Activated CD4-positive, CD25-positive, alpha-beta regulatory T cell treated with anti-CD3 and anti-CD28 coated beads, Interleukin-2, amount 50 U/mL, for 16 hours (primary cell): ENCODE results near the gene CDHR3.

Experiments used
- DNase-seq: peaks from one replicate; pipeline ENCODE4 v3.0.0-alpha.2; 2020; ENCODE audit warnings: low read depth, low spot score

Gene CDHR3

DNA sequence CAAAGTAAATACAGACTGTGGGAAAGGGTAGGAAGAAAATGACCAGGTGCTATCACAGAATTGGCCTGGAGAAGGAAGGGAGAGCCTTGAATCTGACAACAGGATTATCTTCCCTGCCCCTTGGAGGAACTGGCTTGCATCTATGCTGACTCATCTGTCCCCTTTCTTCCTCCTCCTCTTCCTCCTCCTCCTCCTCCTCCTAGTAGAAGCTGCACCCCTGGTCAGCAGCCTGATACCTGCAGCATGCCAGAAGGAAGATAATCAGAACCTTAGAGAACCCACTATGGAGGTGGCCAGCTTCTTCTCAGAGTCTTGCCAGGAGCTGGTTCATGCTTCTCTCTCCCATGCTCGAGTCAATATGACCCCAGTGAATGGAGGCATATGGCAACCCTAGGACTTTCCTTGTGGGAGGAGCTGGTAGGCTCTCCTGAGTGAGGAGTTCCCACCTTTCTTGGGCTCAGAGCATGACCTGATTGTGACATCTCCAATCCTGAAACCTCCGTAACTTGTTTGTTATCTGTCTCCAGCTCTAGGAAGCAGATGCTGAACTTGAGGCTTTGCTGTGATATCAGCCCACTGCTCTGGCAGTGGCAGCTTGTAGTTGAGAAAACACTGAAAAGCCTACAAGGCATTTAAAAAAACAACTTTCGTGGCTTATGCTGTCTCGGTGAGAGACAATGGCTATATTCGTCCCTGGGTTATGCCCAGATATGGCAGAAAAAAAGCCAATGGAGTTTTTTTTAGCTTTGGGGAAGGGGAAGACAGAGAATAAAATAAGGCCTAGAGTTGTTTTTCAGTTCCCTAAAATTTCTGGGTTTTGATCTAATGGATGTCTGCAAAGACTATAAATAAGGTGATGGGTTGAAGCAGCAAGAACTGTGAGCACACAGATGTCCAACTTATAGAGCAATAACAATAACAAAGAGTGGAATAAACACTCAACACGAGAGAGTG lies 60.6 kb downstream of the CDHR3 start:
- DNase-seq = no peak

DNA sequence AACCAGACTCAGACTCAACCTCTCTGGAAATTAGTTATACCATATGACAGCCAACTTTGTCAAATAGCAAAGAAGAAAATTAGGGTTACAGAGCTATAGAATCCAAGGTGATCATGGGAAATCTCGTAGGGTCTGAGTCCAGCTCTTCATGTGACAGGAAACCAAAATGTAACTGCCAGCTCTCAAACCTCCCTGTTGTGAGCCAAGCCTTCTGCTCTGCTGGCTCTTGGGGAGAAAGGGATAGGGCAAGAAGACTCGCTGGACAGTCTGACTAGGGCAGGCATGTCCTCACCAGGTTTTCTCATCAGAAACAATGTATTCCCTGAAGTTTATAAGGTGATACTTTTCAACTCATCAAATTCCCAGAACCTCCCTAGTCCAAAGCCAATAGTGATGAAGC lies 63.0 kb downstream of the CDHR3 start:
- no peak for DNase-seq

- no peak for DNase-seq
Measured at GRCh38 chr7:106029451-106029850, 66.4 kb downstream of the CDHR3 start.

DNA sequence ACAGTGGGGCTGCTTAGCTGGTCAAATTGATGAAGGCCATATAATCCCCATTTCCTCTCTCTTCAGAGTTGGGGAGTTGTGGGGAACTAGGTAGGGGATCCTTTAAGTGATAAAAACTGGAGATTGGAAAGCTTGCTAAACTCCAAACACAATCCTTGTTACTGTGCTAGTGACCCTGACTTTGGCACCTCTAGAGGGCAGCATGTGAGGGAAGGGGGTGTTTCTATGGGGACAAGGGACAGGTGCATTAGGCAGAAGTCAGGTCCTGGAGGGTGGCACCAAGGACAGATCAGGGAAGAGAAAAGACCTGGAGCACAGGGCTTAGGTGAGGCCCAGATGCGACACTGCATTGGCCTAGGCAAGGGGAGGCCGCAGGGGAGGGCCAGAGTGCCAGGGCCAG lies 66.9 kb downstream of the CDHR3 start:
- DNase-seq = no peak

DNA sequence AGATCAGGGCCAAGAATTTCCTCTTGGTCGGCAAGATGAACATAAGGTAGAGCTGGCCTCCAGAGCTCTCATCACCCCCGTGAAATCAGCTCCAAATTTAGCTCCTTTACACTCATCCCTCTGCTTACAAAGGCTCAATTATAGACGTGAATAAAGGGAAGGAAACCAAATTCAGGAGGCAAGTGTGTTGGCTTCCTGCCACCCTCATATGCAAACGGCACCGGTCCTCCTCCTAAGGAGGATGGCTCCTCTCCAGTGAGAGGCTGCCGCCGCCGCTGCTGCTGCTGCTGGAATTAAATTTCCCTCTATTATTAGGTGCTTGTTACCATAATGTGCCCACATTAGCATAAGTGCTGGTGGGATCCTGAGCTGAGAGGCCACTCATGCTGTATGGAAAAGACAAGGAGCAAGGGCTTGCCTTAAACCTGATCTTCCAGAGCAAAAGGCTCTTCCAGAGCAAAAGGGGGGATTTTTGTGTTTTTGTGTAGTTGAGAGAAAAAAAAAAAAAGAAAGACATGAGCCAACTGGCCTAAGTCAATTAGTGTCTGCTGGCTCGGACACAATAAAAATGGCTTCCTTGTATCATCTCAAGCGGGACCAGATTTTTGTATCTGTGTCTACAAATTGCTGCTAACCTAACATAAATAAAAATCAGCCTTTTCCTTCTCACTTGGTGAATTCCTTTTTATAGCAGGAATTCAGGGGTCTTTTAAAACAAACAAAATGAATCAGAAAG lies 68.4 kb downstream of the CDHR3 start:
- no peak for DNase-seq

DNA sequence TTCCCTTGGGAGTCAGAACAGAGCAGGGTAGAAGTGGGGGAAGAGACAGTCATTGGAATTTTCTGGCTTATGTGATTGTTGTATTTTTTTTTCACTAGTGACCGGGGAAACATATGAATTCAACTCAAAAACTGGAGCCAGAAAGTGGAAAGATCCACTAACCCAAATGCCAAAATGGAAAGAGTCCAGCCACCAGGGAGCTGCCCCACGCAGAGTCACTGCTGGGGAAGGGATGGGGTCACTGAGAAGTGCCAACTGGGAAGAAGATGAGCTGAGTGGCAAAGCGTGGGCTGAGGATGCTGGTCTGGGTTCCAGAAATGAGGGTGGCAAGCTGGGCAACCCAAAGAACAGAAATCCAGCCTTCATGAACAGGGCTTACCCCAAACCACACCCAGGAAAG lies 69.2 kb downstream of the CDHR3 start:
- no peak for DNase-seq

DNA sequence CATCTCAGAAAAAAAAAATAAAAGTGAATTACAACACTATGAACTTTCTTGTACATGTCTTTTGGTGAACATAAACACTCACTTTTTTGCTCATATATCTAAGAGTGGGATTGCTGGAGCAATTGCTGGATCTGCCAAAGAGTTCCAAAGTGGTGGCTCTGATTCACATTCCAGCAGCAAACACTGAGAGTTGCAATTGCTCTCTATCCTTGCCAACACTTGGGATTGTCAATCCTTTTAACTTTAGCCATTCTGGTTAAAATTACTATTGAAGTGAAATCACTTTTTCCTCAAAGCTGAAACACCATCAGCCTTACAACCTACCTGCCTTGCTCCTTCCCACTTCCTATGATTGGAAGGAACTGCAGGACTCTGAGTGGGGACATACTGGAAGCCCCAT lies 70.7 kb downstream of the CDHR3 start:
- no peak for DNase-seq

- no peak for DNase-seq
Measured at GRCh38 chr7:106034383-106034782, 71.3 kb downstream of the CDHR3 start.

DNA sequence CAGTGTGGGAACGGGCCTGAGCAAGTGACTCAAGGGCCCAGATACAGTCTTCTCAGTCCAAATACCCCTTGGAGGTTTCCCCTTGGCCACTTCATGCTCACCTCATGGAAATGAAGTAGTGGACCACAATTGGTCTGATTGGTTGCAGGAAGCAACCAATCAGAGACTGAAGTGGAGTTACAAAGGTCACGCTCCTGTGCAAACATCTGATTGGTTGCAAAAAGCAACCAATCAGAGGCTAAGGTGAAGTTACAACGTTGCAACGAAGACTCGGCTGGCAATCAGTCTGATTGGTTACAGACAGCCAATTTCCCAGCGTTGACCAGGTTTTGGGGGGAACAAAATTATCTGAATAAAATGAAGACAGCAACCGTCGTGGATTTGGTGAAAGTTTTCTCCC lies 72.5 kb downstream of the CDHR3 start:
- no peak for DNase-seq

DNA sequence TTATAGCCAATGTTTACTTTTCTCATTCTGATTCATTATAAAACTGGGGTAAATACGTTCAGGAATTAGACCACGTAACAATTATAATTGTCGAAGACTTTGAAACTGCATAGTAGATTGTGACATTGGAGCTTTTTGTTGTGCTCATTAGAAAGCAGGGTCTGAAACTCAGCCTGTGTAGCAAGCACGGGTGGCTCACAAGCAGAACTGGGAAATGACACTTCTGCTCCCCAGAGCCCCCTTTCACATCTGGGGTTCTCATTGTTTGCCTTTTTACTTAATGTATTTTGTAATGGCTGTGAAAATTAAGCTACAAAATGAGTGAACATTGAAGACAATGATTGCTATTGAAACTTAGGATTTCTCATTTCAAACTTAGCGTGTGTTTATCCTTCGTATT lies 72.9 kb downstream of the CDHR3 start:
- no peak for DNase-seq

DNA sequence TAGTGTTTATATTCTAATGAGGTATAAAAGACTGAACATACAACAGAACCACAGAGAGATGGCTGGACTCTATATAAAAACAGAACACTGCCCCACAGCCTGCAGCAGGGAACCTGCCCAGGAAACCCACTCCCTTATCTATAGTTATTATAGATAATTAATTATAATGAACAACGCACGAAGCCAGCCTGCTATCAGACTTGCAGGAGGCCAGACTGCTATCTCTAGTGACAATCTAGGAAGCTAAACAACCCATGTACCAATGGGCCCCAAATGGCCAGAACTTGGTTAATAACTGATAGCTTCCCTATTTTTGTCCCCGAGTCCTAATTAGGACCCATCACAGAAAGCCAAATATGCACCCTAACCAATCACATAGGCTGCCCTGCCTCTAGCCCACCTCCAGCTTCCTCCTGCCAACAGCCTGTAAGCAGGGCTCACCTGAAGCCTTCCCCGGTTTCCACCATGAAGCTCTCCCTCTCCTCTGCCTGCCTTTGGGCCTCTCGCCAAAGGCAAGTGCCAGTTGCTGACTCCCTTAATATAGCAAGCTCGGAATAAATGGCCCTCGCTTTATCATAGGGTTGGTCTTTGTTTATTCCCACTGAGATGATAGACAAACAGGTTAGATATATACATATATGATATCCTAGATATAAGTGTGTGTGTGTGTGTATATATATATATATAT lies 74.6 kb downstream of the CDHR3 start:
- no peak for DNase-seq

DNA sequence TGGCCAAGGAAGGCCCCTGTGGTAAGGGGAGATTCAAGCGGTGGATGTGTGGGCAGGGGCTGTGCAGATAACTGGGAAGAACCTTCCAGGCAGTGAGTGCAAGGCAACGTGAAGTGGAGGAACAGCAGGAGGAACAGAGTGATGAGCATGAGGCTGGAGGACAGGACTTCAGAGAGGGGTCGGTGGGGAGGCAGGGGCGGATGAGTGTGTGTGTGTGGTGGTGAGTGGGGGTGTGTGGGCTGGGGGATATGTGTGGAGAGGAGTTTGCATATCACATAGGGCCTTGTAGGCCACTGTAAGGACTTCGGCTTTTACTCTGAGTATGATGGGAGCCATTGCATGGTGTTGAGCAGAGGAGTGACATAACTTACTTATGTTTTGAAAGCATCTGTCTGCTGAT lies 75.2 kb downstream of the CDHR3 start:
- DNase-seq = no peak

DNA sequence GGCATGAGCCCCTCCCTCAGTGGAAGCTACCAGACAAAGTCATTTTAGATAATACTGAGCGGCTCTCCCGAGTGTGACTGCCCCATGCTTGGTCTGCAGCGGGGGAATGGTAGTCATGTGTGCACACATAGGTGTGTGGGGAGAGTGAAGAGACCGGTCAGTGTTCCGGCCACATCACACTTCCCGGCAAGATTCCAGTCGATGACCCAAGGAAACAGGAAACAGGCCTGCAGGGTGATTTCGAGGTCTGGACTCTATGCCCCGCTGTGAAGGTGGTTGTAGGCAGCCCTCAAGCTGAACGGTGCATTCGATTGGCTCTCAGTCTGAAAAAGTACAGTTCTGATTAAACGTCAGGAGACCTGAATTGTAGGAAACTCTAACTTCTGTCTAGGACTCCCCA lies 75.9 kb downstream of the CDHR3 start:
- DNase-seq = no peak

GRCh38 chr7:106039486-106040060 lies 76.5 kb downstream of the CDHR3 start:
- no peak for DNase-seq

- DNase-seq = no peak
Measured at GRCh38 chr7:106041140-106041717, 78.2 kb downstream of the CDHR3 start.

GRCh38 chr7:106042196-106042611 lies 79.1 kb downstream of the CDHR3 start:
- DNase-seq = no peak

GRCh38 chr7:106045139-106045538 lies 82.1 kb downstream of the CDHR3 start:
- no peak for DNase-seq

DNA sequence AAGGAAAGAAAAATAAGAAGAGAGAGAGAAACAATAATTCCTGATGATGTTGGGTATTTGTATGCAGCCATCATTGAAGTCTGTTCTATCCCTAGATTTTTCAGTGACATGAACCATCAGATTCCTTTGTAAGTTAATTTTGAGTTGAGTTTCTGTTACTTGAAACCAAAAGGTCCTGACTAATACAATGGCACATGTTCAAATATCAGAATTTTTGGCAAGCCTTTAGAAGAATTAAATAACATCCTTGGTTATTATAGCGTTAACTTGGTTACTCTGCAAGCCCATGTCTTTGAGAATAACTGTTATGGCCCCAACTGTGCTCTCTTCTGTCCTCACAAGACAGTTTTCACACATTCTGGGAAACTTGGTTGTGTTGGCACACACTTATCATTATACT lies 82.5 kb downstream of the CDHR3 start:
- no peak for DNase-seq

GRCh38 chr7:106047184-106047583 lies 84.1 kb downstream of the CDHR3 start:
- DNase-seq = no peak

GRCh38 chr7:106047818-106048705 lies 85.0 kb downstream of the CDHR3 start:
- no peak for DNase-seq

DNA sequence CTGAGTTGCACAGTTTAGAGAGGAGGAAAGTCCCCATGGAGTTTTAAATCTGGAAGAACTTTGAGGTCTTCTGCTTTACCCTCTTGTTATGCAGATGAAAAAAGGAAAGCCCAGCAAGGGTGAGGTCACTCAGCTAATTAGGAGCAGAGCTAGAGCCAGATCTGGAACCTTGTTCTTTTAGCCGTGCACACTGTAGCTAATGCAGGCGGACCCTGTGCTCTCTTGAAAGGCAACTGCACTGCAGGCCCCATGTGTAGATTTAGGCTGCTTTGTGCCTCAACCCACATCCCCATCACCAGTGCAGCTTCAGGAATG lies 85.6 kb downstream of the CDHR3 start:
- DNase-seq = no peak
